ENCODE measurements around the gene SH3RF3.

Gene SH3RF3

DNA sequence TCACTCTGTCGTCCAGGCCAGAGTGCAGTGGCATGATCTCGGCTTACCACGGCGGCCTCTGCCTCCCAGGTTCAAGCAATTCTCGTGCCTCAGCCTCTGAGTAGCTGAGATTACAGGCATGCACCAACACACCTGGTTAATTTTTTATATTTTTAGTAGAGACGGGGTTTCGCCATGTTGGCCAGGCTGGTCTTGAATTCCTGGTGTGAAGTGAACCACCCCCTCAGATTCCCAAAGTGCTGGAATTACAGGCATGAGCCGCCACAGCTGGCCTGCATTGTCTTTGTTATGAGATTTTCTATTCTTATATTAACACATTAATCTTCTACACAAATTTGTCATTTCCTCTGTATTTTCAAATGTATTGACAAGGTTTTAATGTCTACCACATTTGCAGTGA is 409.5 kb downstream of the SH3RF3 start:
- DNase-seq, result no peak

- DNase-seq, result no peak
These were observed 413.4 kb downstream of the SH3RF3 start for GRCh38 chr2:109542384-109542783.

- DNase-seq, result no peak
These were observed 417.1 kb downstream of the SH3RF3 start for GRCh38 chr2:109545828-109546713.

- no peak for DNase-seq
These were observed 418.3 kb downstream of the SH3RF3 start for GRCh38 chr2:109547280-109547679.

- DNase-seq, result no peak
These were observed 420.1 kb downstream of the SH3RF3 start for GRCh38 chr2:109549016-109549590.
